H9 (cell line): ENCODE data around the gene B3GALNT2. TPM values are rescaled to one million over a fixed set of nuclear protein-coding genes. Genes with fewer than 3 reads are reported as not detected.

ENCODE experiments used
- DNase-seq: peaks from one replicate; pipeline ENCODE4 v3.0.0-alpha.2; 2017
- H2AFZ ChIP-seq: one replicate; pipeline ENCODE4 v1.6.1; 2013; ENCODE audit warnings: mild to moderate bottlenecking, low read length, control low read depth, moderate library complexity
- H2AK5ac ChIP-seq: 2 replicates; pipeline ENCODE4 v1.6.1; 2013; ENCODE audit warnings: low read length, control low read depth, mixed read lengths; ENCODE audit not compliant: insufficient read length
- H2BK120ac ChIP-seq: one replicate; pipeline ENCODE4 v1.6.1; 2013; ENCODE audit warnings: low read depth, mild to moderate bottlenecking, low read length, control low read depth, inconsistent platforms; ENCODE audit not compliant: poor library complexity, severe bottlenecking
- H2BK12ac ChIP-seq: 2 replicates; pipeline ENCODE4 v1.6.1; 2013; ENCODE audit warnings: low read length, control low read depth, mixed read lengths, low read depth; ENCODE audit not compliant: insufficient read length
- H2BK15ac ChIP-seq: 2 replicates; pipeline ENCODE4 v1.6.1; 2013; ENCODE audit warnings: low read depth, low read length, control low read depth
- H2BK20ac ChIP-seq: one replicate; pipeline ENCODE4 v1.6.1; 2013; ENCODE audit warnings: low read depth, mild to moderate bottlenecking, low read length, control low read depth, inconsistent platforms; ENCODE audit not compliant: poor library complexity, severe bottlenecking
- H2BK5ac ChIP-seq: 2 replicates; pipeline ENCODE4 v1.6.1; 2013; ENCODE audit warnings: low read length, control low read depth, mixed read lengths; ENCODE audit not compliant: insufficient read length
- H3K14ac ChIP-seq: 2 replicates; pipeline ENCODE4 v1.6.1; 2013; ENCODE audit warnings: low read length, control low read depth; ENCODE audit not compliant: insufficient read depth
- H3K18ac ChIP-seq: 2 replicates; pipeline ENCODE4 v1.6.1; 2013; ENCODE audit warnings: low read depth, mild to moderate bottlenecking, mixed read lengths, low read length, control low read depth; ENCODE audit not compliant: insufficient read length
- H3K23ac ChIP-seq: 2 replicates; pipeline ENCODE4 v1.6.1; 2013; ENCODE audit warnings: low read length, control low read depth, mixed read lengths, low read depth; ENCODE audit not compliant: insufficient read length
- H3K23me2 ChIP-seq: 2 replicates; pipeline ENCODE4 v1.6.1; 2013; ENCODE audit warnings: low read depth, mild to moderate bottlenecking, mixed read lengths, low read length, control low read depth; ENCODE audit not compliant: insufficient read length, poor library complexity, severe bottlenecking
- H3K27ac ChIP-seq: 2 replicates; pipeline ENCODE4 v1.5.1; 2013; ENCODE audit warnings: low read length, control low read depth, mixed read lengths, low read depth; ENCODE audit not compliant: insufficient read length
- H3K27me3 ChIP-seq: 2 replicates; pipeline ENCODE4 v1.6.1; 2013; ENCODE audit warnings: low read length, control low read depth, inconsistent platforms; ENCODE audit not compliant: insufficient read depth
- H3K4ac ChIP-seq: 2 replicates; pipeline ENCODE4 v1.6.1; 2013; ENCODE audit warnings: low read depth, mild to moderate bottlenecking, control low read depth, inconsistent platforms, low read length, moderate library complexity
- H3K4me1 ChIP-seq: 2 replicates; pipeline ENCODE4 v1.6.1; 2013; ENCODE audit warnings: low read length, control low read depth, inconsistent platforms; ENCODE audit not compliant: insufficient read depth
- H3K4me2 ChIP-seq: 2 replicates; pipeline ENCODE4 v1.6.1; 2013; ENCODE audit warnings: low read length, control low read depth, mixed read lengths; ENCODE audit not compliant: insufficient read length, insufficient read depth
- H3K56ac ChIP-seq: 2 replicates; pipeline ENCODE4 v1.6.1; 2013; ENCODE audit warnings: low read depth, mild to moderate bottlenecking, mixed read lengths, low read length, control low read depth; ENCODE audit not compliant: insufficient read length
- H3K79me1 ChIP-seq: 2 replicates; pipeline ENCODE4 v1.6.1; 2013; ENCODE audit warnings: low read depth, mild to moderate bottlenecking, moderate library complexity, low read length, control low read depth, inconsistent platforms; ENCODE audit not compliant: insufficient read depth, poor library complexity, severe bottlenecking
- H3K79me2 ChIP-seq: 2 replicates; pipeline ENCODE4 v1.6.1; 2013; ENCODE audit warnings: low read length, control low read depth, inconsistent platforms; ENCODE audit not compliant: insufficient read depth
- H3K9ac ChIP-seq: 2 replicates; pipeline ENCODE4 v1.6.1; 2013; ENCODE audit warnings: low read length, control low read depth, mixed read lengths; ENCODE audit not compliant: insufficient read length; ENCODE audit errors: extremely low read depth
- H3K9me3 ChIP-seq: one replicate; pipeline ENCODE4 v1.6.1; 2013; ENCODE audit warnings: low read depth, low read length, inconsistent platforms; ENCODE audit not compliant: control insufficient read depth
- H3T11ph ChIP-seq: one replicate; pipeline ENCODE4 v1.6.1; 2013; ENCODE audit warnings: mild to moderate bottlenecking, low read length, control low read depth, inconsistent platforms
- H4K20me1 ChIP-seq: one replicate; pipeline ENCODE4 v1.6.1; 2013; ENCODE audit not compliant: control insufficient read depth, insufficient read length, insufficient read depth
- H4K5ac ChIP-seq: 2 replicates; pipeline ENCODE4 v1.6.1; 2013; ENCODE audit warnings: low read depth, mild to moderate bottlenecking, mixed read lengths, low read length, control low read depth; ENCODE audit not compliant: insufficient read length
- H4K8ac ChIP-seq: replicated peaks from 2 replicates; pipeline ENCODE4 v1.6.1; 2013; ENCODE audit warnings: low read length, control low read depth, mixed read lengths, low read depth; ENCODE audit not compliant: insufficient read length
- H4K91ac ChIP-seq: 2 replicates; pipeline ENCODE4 v1.6.1; 2013; ENCODE audit warnings: low read depth, mild to moderate bottlenecking, moderate library complexity, mixed read lengths, low read length, control low read depth; ENCODE audit not compliant: insufficient read length
- H3K27ac Mint-ChIP-seq, 3 experiments: 2 replicates in 2 of 3; 3 replicates in 1 of 3; pipeline ENCODE4 v1.8.0; 2020 to 2021; ENCODE audit warnings: mixed read lengths in 3 of 3, mild to moderate bottlenecking in 1 of 3, moderate library complexity in 1 of 3
- H3K27me3 Mint-ChIP-seq: 2 replicates; pipeline ENCODE4 v1.8.0; 2021; ENCODE audit warnings: low read depth, mild to moderate bottlenecking, moderate library complexity, mixed read lengths
- H3K36me3 Mint-ChIP-seq, 3 experiments: 2 replicates in 2 of 3; 3 replicates in 1 of 3; pipeline ENCODE4 v1.8.0; 2020 to 2021; ENCODE audit warnings: low read depth in 3 of 3, mixed read lengths in 3 of 3; ENCODE audit not compliant: insufficient read depth in 1 of 3
- H3K4me1 Mint-ChIP-seq, 2 experiments: 2 replicates each; pipeline ENCODE4 v1.8.0; 2020; ENCODE audit warnings: mixed read lengths in 2 of 2
- H3K4me3 Mint-ChIP-seq, 2 experiments: 2 replicates in 1 of 2; 3 replicates in 1 of 2; pipeline ENCODE4 v1.8.0; 2020 to 2021; ENCODE audit warnings: mild to moderate bottlenecking in 2 of 2, mixed read lengths in 2 of 2, moderate library complexity in 1 of 2
- H3K9me3 Mint-ChIP-seq, 2 experiments: 2 replicates in 1 of 2; 3 replicates in 1 of 2; pipeline ENCODE4 v1.8.0; 2020; ENCODE audit warnings: mild to moderate bottlenecking in 2 of 2, mixed read lengths in 2 of 2, moderate library complexity in 1 of 2
- CTCF ChIP-seq: fragments of 200-600 bp; sonication (generic); conservative IDR thresholded peaks from 3 replicates; pipeline ENCODE4 v1.8.0; 2021; ENCODE audit warnings: antibody characterized with exemption, mild to moderate bottlenecking
- WGBS: extraction: QIAGEN DNeasy Blood & Tissue Kit; methylation state at CpG from one replicate; pipeline ENCODE4 v1.1.7; 2013; ENCODE audit warnings: missing lambda C conversion rate, low lambda C conversion rate, mixed read lengths; ENCODE audit not compliant: insufficient read length; ENCODE audit errors: extremely low coverage; 5-methylcytosine and 5-hydroxymethylcytosine counted together
- total RNA-seq: library from RNA; stranded (reverse); gene quantifications from 2 replicates; pipeline ENCODE4 v1.2.1, GENCODE V29; 2021

Gene B3GALNT2
- total RNA-seq, 1 experiment from 2014 or later, result 27.8 TPM

- Mint-ChIP-seq H3K4me3 (no peak overlapping the region), H3K27ac (peak overlapping the region in 2 of 3 experiments; percentile 0 to 2; a peak in 1 of 7 replicates), H3K27me3 (no peaks in the 10 kb centered on the region), H3K9me3 (no peaks in the 10 kb centered on the region), H3K4me1 (peaks cover 12% of the 10 kb centered on the region in 2 experiments), H3K36me3 (peaks cover 1 to 14% (median 4%) of the 10 kb centered on the region in 3 experiments; a peak in 6 of 7 replicates)
- Histone ChIP-seq H2AK5ac (no peak overlapping the region), H2AFZ (no peak overlapping the region), H3K14ac (no peak overlapping the region), H3K18ac (no peak overlapping the region), H2BK5ac (no peak overlapping the region), H2BK120ac (no peak overlapping the region), H3K4me2 (no peak overlapping the region), H4K5ac (no peak overlapping the region), H4K8ac (no peak overlapping the region), H4K20me1 (no peaks in the 10 kb centered on the region), H3K56ac (no peak overlapping the region), H3K4me1 (no peaks in the 10 kb centered on the region), H3K23me2 (no peaks in the 10 kb centered on the region), H2BK15ac (no peak overlapping the region), H3K9me3 (no peaks in the 10 kb centered on the region), H3K4ac (no peak overlapping the region), H3K9ac (no peak overlapping the region), H3K79me2 (no peaks in the 10 kb centered on the region; the same call in 1 of the 2 replicates), H3T11ph (no peak overlapping the region), H4K91ac (no peak overlapping the region), H2BK20ac (no peak overlapping the region), H3K27ac (no peak overlapping the region), H2BK12ac (no peak overlapping the region), H3K79me1 (no peaks in the 10 kb centered on the region), H3K23ac (no peak overlapping the region), H3K27me3 (no peaks in the 10 kb centered on the region)
- WGBS, result no CpG with 5 or more reads among the region's 4 CpGs
- DNase-seq, result no peak
- no peak for TF ChIP-seq CTCF
Observed at GRCh38 chr1:235426143-235426542, 78.1 kb downstream of the B3GALNT2 start.
